KMS-11 (cell line): ENCODE measurements around the gene DENND4A.

Source experiments
- H2AFZ ChIP-seq: fragments of 200-600 bp; sonication (generic); 2 replicates; pipeline ENCODE4 v1.6.1; 2016; ENCODE audit warnings: antibody characterized with exemption, mixed run types, low read depth
- H3K27ac ChIP-seq: fragments of 200-600 bp; sonication (generic); 2 replicates; pipeline ENCODE4 v1.6.1; 2016; ENCODE audit warnings: mild to moderate bottlenecking, mixed run types
- H3K27me3 ChIP-seq: fragments of 200-600 bp; sonication (generic); 2 replicates; pipeline ENCODE4 v1.6.1; 2017; ENCODE audit warnings: mild to moderate bottlenecking, low read depth, mixed run types, moderate library complexity; ENCODE audit not compliant: insufficient read depth
- H3K36me3 ChIP-seq: fragments of 200-600 bp; sonication (generic); 2 replicates; pipeline ENCODE4 v1.6.1; 2017; ENCODE audit warnings: mild to moderate bottlenecking, mixed run types; ENCODE audit not compliant: insufficient read depth
- H3K4me1 ChIP-seq: fragments of 200-600 bp; sonication (generic); 2 replicates; pipeline ENCODE4 v1.6.1; 2016; ENCODE audit warnings: mild to moderate bottlenecking, low read depth, mixed run types; ENCODE audit not compliant: poor library complexity, severe bottlenecking
- H3K4me2 ChIP-seq: fragments of 200-600 bp; sonication (generic); 2 replicates; pipeline ENCODE4 v1.7.0; 2016; ENCODE audit warnings: mild to moderate bottlenecking, mixed run types
- H3K4me3 ChIP-seq: fragments of 200-600 bp; sonication (generic); IDR thresholded peaks from 2 replicates; pipeline ENCODE4 v1.6.1; 2017; ENCODE audit warnings: low read depth, low read length, mixed read lengths; ENCODE audit not compliant: insufficient read depth
- H3K79me2 ChIP-seq: fragments of 200-600 bp; sonication (generic); 2 replicates; pipeline ENCODE4 v1.6.1; 2016; ENCODE audit warnings: low read depth, mixed run types; ENCODE audit not compliant: insufficient read depth
- H3K9ac ChIP-seq: fragments of 200-600 bp; sonication (generic); 2 replicates; pipeline ENCODE4 v1.6.1; 2016; ENCODE audit warnings: mild to moderate bottlenecking, mixed run types
- H4K20me1 ChIP-seq: fragments of 200-600 bp; sonication (generic); 2 replicates; pipeline ENCODE4 v1.6.1; 2016; ENCODE audit warnings: mild to moderate bottlenecking, mixed run types; ENCODE audit not compliant: insufficient read depth
- TF ChIP-seq, protein P1 (sequence below): fragments of 200-600 bp; sonication (generic); conservative IDR thresholded peaks from 2 replicates; pipeline ENCODE4 v1.6.1; 2017; ENCODE audit warnings: low read depth, mild to moderate bottlenecking, antibody characterized with exemption, low read length, moderate library complexity, mixed read lengths

Gene DENND4A

DNA sequence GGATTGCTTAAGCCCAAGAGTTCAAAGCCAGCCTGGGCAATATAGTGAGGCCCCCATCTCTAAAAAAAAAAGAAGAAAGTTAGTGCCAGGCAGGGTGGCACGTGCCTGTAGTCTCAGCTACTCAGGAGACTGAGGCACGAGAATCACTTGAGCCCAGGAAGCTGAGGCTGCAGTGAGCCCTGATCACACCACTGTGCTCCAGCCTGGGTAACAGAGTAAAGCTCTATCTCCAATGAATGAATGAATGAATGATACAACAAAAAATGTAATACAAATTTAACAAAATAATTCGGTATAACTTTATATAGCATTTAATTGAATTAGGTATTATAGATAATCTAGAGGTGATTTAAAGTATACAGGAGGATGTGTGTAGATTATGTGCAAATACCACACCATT is 29.7 kb downstream of the DENND4A start:
- no peak overlapping the region for H3K4me3 ChIP-seq
- peaks cover 87% of the 10 kb centered on the region for H3K79me2 ChIP-seq
- H2AFZ ChIP-seq: no peak overlapping the region
- H3K9ac ChIP-seq: no peak overlapping the region
- TF ChIP-seq, protein P1, sequence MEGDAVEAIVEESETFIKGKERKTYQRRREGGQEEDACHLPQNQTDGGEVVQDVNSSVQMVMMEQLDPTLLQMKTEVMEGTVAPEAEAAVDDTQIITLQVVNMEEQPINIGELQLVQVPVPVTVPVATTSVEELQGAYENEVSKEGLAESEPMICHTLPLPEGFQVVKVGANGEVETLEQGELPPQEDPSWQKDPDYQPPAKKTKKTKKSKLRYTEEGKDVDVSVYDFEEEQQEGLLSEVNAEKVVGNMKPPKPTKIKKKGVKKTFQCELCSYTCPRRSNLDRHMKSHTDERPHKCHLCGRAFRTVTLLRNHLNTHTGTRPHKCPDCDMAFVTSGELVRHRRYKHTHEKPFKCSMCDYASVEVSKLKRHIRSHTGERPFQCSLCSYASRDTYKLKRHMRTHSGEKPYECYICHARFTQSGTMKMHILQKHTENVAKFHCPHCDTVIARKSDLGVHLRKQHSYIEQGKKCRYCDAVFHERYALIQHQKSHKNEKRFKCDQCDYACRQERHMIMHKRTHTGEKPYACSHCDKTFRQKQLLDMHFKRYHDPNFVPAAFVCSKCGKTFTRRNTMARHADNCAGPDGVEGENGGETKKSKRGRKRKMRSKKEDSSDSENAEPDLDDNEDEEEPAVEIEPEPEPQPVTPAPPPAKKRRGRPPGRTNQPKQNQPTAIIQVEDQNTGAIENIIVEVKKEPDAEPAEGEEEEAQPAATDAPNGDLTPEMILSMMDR: no peak
- no peaks in the 10 kb centered on the region for H3K27me3 ChIP-seq
- no peak overlapping the region for H3K4me2 ChIP-seq
- H3K27ac ChIP-seq: no peak overlapping the region
- peaks cover 6% of the 10 kb centered on the region for H3K4me1 ChIP-seq
- H3K36me3 ChIP-seq: no peaks in the 10 kb centered on the region
- no peaks in the 10 kb centered on the region; the same call in 1 of the 2 replicates for H4K20me1 ChIP-seq

DNA sequence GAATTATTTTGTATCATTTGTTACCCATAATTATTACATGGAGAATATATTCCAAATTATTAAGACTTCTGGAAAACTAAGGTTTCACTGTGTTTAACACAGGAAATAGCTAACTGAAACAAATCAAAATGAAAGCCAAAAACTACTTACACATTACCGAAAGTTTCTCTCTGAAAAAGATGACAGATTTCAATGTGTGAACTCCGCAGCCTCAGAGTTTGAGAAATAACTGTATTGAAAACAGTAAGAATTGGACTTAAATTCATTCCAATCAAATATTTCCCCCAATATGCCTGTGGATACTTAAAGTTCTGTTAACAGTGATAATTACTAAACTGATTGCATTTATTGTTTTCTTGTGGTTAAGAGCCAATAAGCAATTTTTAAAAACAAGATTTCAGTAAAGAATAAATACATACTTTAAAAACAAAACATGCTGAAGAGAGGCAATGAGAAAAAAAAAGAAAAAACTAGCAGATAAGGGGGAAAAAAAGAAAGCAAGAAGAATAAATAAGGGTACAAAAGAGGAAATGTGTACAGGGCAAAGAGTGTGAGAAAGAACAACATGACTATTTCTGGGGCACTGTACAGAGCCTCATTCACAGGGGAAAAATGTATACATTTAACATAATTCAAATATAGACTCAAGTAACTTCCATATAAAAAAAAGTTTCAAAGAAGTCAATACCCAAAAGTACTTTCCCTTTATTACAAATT is 30.7 kb downstream of the DENND4A start:
- TF ChIP-seq, protein P1: no peak
- no peak overlapping the region for H3K4me3 ChIP-seq
- no peaks in the 10 kb centered on the region for H4K20me1 ChIP-seq
- peaks cover 17% of the 10 kb centered on the region for H3K4me1 ChIP-seq
- no peak overlapping the region for H3K27ac ChIP-seq
- no peak overlapping the region for H3K9ac ChIP-seq
- peaks cover 77% of the 10 kb centered on the region for H3K79me2 ChIP-seq
- H2AFZ ChIP-seq: no peak overlapping the region
- no peaks in the 10 kb centered on the region for H3K27me3 ChIP-seq
- H3K4me2 ChIP-seq: no peak overlapping the region
- no peaks in the 10 kb centered on the region for H3K36me3 ChIP-seq

DNA sequence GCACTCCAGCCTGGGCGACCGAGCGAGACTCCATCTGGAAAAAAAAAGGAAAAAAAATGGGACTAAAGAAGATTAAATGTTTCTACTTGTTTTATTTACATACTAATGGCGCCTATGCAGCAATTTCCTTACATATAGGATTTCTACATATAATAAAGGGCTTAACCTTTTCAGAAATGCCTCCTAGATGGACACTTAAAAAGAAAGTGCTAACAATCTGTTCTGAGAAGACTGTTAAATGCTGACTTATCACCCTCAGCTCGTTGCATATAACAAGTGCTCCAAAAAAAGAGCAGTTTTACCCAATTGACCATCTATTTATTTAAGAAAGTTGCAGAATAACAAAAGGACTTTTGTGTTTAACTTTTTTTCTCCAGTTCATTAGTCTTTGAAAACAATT is 32.7 kb downstream of the DENND4A start:
- TF ChIP-seq, protein P1: no peak
- Histone ChIP-seq H2AFZ (no peak overlapping the region), H4K20me1 (no peaks in the 10 kb centered on the region; the same call in 1 of the 2 replicates), H3K4me2 (no peak overlapping the region), H3K27ac (no peak overlapping the region), H3K4me3 (no peak overlapping the region), H3K9ac (no peak overlapping the region), H3K4me1 (peaks cover 17% of the 10 kb centered on the region), H3K36me3 (peaks cover 5% of the 10 kb centered on the region; the same call in 1 of the 2 replicates), H3K79me2 (peaks cover 59% of the 10 kb centered on the region), H3K27me3 (no peaks in the 10 kb centered on the region)

DNA sequence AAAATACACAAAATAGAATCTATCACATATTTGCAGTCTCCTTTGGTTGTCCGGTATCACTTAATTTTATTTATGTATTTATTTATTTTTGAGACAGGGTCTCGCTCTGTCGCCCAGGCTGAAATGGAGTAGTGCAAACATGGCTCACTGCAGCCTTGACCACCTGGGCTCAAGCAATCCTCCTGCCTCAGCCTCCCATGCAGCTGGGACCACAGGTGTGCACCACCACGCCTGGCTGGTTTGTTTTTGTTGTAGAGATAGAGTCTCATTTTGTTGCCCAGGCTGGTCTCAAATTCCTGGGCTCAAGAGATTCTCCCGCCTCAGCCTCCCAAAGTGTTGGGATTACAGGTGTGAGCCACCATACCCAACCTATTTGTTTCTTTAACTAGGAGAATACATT is 33.9 kb downstream of the DENND4A start:
- Histone ChIP-seq H2AFZ (no peak overlapping the region), H3K4me2 (no peak overlapping the region), H3K4me3 (no peak overlapping the region), H3K36me3 (peaks cover 5% of the 10 kb centered on the region; the same call in 1 of the 2 replicates), H3K27me3 (no peaks in the 10 kb centered on the region), H3K9ac (no peak overlapping the region), H3K4me1 (peaks cover 17% of the 10 kb centered on the region), H4K20me1 (no peaks in the 10 kb centered on the region; the same call in 1 of the 2 replicates), H3K27ac (no peak overlapping the region), H3K79me2 (peaks cover 49% of the 10 kb centered on the region)
- TF ChIP-seq, protein P1: no peak
